Measurements from ENCODE around the gene POLE.

Gene POLE

DNA sequence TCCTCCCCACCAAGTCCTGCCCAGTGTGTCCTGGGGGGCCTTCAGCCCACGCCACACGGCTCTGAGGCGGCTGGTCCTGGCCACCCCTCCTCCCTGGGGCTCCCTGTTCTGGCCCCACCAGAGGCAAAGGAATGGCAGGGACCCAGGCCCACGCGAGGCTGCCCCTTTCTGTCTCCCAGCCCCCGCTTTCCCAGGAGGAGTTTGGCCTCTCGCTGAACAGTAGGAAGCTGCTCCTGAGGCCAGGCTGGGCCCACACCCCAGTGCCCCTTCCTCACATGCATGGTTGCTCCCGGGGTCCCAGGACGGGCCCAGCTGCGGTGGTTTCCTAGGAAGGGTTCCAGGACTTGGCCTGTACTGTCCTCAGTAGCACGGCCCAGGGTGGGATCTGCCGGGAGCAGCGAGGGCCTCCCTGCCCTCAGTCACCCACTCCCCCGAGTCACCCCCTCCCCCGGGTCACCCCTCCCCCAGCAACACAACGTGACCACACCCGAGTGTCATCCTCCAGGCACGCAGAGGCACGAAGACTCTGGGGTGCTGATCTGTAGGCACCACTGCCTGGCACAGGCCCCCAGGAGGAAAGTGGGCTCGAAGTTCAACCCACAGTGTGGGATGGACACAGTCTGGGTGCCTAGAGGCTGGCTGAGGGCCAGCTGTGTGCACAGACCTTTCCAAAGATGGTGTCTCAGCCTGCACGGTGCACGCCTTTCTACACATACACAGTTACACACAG, 109.8 kb downstream of the POLE start:
- no peak for DNase-seq (ENCODE audit: low read depth)

DNA sequence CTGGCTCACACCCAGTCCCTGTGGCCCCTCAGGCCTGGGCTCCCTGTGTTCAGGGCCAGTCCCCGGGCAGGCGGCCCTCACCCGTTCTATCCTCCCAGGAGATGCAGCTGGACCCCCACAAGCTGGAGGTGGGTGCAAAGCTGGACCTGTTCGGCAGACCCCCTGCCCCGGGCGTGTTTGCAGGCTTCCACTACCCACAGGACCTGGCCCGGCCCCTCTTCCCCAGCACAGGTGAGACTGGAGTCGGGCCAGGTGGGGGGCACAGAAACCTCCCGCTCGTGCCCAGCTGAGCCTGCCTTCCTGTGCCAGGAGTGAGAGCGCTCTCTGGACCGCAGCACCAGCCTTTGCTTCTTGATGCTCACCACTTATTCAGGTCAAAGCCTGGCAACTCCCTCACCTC, 110.4 kb downstream of the POLE start:
- DNase-seq (ENCODE audit: low read depth) = no peak

DNA sequence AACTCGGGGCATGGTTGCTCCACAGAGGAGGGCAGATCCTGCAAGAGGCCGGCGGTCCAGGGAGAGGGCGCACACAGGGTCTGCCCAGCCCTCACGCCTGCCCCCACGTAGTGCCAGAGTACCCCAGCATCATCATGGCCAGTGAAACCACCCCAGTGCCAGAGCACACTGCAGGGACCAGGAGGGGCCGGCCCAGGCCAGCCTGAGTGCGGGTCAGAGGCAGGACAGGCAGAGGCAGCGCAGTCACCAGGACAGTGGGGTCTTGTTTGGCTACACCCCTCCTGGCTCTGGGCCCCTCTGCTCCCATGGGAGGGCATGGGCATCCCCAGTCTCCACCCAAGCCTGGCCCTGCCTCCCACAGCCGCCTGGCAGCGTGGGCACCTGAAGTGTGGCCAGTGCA, 111.5 kb downstream of the POLE start:
- DNase-seq (ENCODE audit: low read depth) = no peak

DNA sequence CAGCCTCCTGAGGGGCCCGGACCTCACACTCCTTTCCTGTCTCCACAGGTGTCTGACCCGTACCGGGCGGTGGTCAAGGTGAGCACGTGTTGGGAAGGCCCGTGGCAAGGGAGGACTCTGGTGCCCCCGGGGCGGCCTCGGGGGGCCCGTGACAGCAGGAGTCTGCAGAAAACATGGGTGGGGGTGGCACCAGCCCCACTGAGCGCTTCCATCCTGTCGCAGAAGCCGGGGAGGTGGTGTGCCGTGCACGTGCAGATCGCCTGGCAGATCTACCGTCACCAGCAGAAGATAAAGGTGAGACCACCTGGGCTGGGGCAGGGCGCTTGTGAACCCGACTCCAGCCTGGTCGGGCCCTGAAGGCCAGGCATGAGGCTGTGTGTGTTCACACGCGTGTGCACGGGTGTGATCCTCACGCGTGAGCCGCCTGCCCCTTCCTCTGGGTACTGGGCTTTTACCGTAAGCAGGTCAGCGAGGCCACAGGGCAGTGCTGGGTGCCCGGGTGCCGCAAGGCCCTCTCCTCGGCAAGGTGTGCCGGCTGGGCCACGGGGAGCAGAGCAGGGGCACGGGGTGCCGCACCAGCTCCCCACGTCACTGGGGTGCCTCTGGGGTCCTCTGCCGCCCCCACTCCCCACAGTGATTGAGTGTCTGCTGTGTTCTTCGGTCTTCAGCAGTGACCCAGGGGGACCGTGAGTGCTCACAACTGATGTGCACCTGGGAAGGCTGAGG, 112.7 kb downstream of the POLE start:
- no peak for DNase-seq (ENCODE audit: low read depth)

All from activated T-helper 9 cell treated with anti-CD3 and anti-CD28 coated beads, Interleukin-2, amount 50 U/mL, for 16 hours (primary cell).